Right cardiac atrium (tissue), 5 donors: ENCODE results near the gene FRMD4A. TPM values are rescaled to one million over a fixed set of nuclear protein-coding genes. Genes with fewer than 3 reads are reported as not detected.
A peak's percentile ranks its signal among the peaks of the same experiment; 100 is the strongest.

Experiments
- ATAC-seq, 2 donors: fragments of 200-7000 bp; cut with Tn5 transposase; one replicate each; pipeline versions ENCODE4 v1.8.0 to v1.9.1; 2020; ENCODE audit warnings: moderate library complexity in 2 of 2, mild to moderate bottlenecking in 1 of 2
- DNase-seq, 3 donors: peaks; one replicate each; pipeline ENCODE4 v3.0.0-alpha.2; 2020
- H3K27ac ChIP-seq: one replicate; pipeline ENCODE4 v1.5.1; 2013; ENCODE audit warnings: mild to moderate bottlenecking, low read length, control low read depth, moderate library complexity
- H3K27me3 ChIP-seq: one replicate; pipeline ENCODE4 v1.6.1; 2013; ENCODE audit not compliant: control insufficient read depth, insufficient read depth
- H3K4me1 ChIP-seq: one replicate; pipeline ENCODE4 v1.6.1; 2013; ENCODE audit warnings: low read length; ENCODE audit not compliant: control insufficient read depth, insufficient read depth
- H3K4me3 ChIP-seq: one replicate; pipeline ENCODE4 v1.5.1; 2013; ENCODE audit warnings: low read length, control low read depth
- H3K9me3 ChIP-seq: one replicate; pipeline ENCODE4 v1.6.1; 2013; ENCODE audit warnings: low read length; ENCODE audit not compliant: control insufficient read depth
- WGBS: extraction: QIAGEN DNeasy Blood & Tissue Kit; methylation state at CpG from one replicate; pipeline ENCODE4 v1.1.7; 2013; 5-methylcytosine and 5-hydroxymethylcytosine counted together
- intact Hi-C, 4 donors: fragments of 100-400 bp; cut with DNase I; formaldehyde crosslinking; loops; one replicate each; pipeline versions ENCODE4 v1.11.0 to v1.14.0; 2022 to 2023
- polyA plus RNA-seq: library from polyadenylated mRNA; stranded (reverse); fragments of 200-250 nt; gene quantifications from one replicate; pipeline ENCODE4 v1.2.3, GENCODE V29; 2013
- total RNA-seq, 4 donors: library from RNA; stranded (reverse); fragmentation: NEBNext Ultra II Directional; extraction: Animal tissue kit (Norgen Biotek cat#: 25700); gene quantifications; one replicate each; pipeline ENCODE4 v1.2.1, GENCODE V29; 2021
- donor health status: healthy with polysubstance abuse.
- donor health status: DM: no; HTN: yes; CAD: no.
- donor health status: DM: no; HTN: no; CAD: no.
- donor health status: DM: no; HTN: yes; CAD: no; lungs with severe emphysema.
- donor health status: DM: yes; HTN: yes; CAD: no.

Gene FRMD4A
- total and polyA plus RNA-seq, 5 donors, result 14.8 to 30.3 (median 25.1) TPM

DNA sequence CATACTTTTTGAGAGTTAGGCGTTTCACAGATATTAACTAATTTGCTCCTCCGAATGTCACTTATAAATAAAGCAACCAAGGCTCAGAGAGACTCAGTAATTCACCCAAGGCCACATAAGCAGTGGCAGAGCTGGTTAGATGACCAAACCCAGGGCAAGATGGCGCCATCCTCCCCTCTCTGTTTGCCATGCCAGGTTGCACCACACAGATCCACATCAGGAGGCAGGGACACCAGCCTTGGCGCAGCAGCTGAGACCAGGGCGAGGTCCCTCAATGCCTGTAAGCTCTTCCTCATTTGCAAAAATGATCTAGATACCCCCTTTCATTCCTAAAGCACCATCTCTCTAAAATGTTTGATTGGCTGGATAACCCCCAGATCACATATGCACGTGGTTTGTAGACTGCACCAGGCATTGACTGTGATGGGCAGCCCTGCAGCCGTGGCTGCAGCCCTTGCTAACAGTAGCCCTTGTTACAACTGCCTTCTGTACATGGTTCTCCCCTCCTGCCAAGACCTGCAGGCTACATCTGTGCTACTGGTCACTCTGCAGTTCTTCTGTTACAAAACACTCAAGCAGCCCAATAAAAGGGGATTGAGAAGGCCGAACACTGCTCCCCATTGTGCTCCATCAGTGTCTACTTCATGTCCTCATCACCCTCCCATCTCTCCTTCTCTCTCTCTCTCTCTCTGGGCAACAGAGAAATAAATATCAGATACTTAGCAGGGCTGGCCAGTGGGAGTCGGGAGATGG lies 445.3 kb downstream of the FRMD4A start:
- ATAC-seq, result no peak
- Histone ChIP-seq H3K27ac (no peak overlapping the region), H3K4me1 (peaks cover 27% of the 10 kb centered on the region), H3K4me3 (no peak overlapping the region), H3K27me3 (no peaks in the 10 kb centered on the region), H3K9me3 (no peaks in the 10 kb centered on the region)
- intact Hi-C loops, result loop anchor here in 1 of 4 donors (10.0 kb wide), 1 partner anchor 91 kb away; no protein-coding TSS in a partner anchor
- 92% methylated on average over 9 of the region's 9 CpGs for WGBS
- peak in 1 of 3 donors; percentile 31 for DNase-seq

DNA sequence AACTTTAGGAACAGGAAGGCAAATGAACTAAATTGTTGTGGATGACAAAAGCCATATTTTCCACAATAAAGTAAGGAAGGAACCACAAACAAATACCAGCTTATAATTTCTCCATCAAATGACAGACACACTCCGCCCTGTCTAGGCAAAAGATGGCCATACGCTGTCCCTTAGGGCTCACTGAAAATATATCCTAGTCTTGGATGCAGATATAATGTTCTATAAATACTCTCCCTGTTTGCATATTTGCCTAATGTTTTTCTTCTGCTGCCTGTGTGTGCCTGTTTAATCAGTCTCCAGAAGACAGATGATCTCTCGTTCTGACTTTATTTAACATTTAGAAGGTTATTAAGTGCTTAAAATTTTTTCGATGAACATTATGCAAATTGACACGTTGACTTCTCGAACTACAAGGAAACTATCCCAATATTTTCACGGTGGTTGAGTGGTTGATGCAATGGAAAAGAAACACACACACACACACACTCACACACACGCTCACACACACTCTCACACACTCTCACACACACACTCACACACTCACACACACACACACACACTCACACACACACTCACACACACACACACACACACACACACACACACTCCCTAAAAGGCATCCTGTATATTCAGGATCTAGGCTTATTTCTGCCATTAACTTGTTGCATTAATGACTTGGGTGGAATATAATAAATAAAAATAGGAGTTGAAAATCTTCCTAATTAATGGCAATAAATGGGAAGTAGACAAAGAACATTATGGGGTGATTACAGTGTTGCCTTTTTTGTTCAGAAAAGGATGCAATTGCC lies 446.9 kb downstream of the FRMD4A start:
- no peak for ATAC-seq
- Histone ChIP-seq H3K4me3 (no peak overlapping the region), H3K27me3 (no peaks in the 10 kb centered on the region), H3K27ac (no peak overlapping the region), H3K9me3 (no peaks in the 10 kb centered on the region), H3K4me1 (peaks cover 16% of the 10 kb centered on the region)
- WGBS, result 48% methylated on average over 8 of the region's 8 CpGs
- intact Hi-C loops, result loop anchor here in 1 of 4 donors (10.0 kb wide), 1 partner anchor 89 kb away; no protein-coding TSS in a partner anchor
- DNase-seq, result no peak

DNA sequence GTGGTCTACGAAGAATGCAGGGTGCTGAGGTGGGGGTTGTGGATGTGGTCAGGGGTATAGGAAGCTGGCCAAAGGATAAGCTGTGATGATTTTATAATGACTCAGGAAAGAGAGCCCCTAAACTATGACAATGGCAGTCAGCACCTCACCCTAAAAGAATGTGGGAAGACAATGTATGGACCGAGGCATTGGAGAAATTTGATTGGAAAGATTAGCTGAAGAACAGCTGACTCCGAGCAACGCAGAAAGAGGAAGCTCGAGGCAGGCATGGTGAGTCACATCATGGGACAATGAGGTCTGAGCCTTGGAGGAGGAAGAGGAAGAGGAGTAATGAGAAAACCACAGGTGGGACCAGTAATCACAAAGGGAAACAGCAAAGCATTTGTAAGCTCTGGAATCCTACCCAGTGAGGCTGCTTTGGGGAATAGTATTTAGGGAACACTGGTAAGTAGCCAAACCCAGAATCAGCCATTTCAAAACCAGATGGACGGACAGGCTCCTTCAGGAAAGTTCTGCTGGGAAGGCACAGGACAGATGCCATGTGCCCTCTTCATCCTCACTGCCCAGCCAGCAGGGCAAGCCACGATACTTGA lies 448.5 kb downstream of the FRMD4A start:
- H3K9me3 ChIP-seq, result no peaks in the 10 kb centered on the region
- H3K4me1 ChIP-seq, result peaks cover 19% of the 10 kb centered on the region
- intact Hi-C loops, result loop anchor here in 1 of 4 donors (10.0 kb wide), 1 partner anchor 87 kb away; no protein-coding TSS in a partner anchor
- DNase-seq (no peak), ATAC-seq (peak in 1 of 2 donors; percentile 67)
- no peak overlapping the region for H3K4me3 ChIP-seq
- H3K27me3 ChIP-seq, result no peaks in the 10 kb centered on the region
- H3K27ac ChIP-seq, result peak overlapping the region; percentile 87
- 45% methylated on average over 7 of the region's 7 CpGs for WGBS

DNA sequence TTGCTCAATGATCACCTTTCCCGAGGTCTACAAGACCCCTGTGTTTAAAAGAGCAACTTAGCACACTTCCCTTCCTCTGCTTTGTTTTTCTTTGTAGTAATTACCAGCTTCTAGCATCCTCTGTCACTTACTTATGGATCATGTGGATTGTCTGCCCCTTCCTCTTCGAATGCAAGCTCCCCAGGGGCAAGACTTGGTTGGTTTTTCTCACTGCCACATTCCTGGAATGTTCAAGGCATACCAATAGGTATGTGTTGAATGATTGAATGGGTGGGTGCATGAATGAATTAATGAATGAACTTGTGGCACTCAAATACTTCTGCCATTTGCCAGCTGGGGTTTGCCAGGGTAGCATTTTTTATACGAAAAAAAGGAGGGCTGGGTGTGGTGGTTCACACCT lies 450.0 kb downstream of the FRMD4A start:
- H3K4me1 ChIP-seq, result peaks cover 21% of the 10 kb centered on the region
- 86% methylated on average over 3 of the region's 3 CpGs for WGBS
- no peak overlapping the region for H3K27ac ChIP-seq
- H3K27me3 ChIP-seq, result no peaks in the 10 kb centered on the region
- intact Hi-C loops, result loop anchor here in 1 of 4 donors (10.0 kb wide), 1 partner anchor 86 kb away; no protein-coding TSS in a partner anchor
- no peaks in the 10 kb centered on the region for H3K9me3 ChIP-seq
- DNase-seq (no peak), ATAC-seq (no peak)
- H3K4me3 ChIP-seq, result no peak overlapping the region

DNA sequence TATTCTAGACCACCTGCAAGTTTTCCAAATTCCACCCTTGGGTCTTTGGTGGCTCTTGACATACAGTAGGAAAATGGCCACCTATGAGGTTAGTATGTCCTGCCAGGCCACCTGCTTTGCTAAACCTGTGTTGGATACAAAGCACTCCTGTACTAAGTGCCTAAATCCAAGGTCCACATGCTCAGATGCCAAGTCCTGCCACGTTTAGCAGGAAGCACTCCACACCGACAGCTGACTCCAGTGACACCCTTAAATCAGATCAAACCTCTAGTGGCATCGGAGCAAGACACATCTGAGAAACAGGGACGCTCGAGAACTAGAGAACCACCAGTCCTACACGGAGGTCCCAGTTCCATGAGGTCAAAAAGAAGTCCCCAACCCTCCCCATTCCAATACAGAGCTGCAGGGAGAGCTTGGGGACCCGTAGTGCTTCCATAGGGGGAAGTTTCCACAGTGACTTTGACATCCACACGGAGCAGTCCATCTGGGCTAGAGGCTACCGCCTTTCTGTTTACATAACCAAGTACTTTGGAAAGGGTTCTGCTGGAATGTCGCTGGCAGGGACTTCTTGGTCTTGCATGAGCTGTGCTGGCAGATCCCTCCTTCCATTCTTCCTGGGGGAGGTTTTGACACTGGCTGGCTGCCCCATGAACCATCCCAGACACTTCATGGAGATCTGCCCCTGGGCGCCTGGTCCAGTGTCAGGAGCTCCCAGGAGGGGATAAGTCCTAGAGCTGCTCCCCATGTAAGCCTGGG lies 453.4 kb downstream of the FRMD4A start:
- Histone ChIP-seq H3K4me3 (no peak overlapping the region), H3K27ac (peak overlapping the region; percentile 99), H3K27me3 (no peaks in the 10 kb centered on the region), H3K9me3 (no peaks in the 10 kb centered on the region), H3K4me1 (peaks cover 17% of the 10 kb centered on the region)
- WGBS, result 39% methylated on average over 11 of the region's 11 CpGs
- intact Hi-C loops, result no loop called here
- peak; percentile 85 to 95 (median 90) for DNase-seq
- ATAC-seq, result peak; percentile 84 to 90

DNA sequence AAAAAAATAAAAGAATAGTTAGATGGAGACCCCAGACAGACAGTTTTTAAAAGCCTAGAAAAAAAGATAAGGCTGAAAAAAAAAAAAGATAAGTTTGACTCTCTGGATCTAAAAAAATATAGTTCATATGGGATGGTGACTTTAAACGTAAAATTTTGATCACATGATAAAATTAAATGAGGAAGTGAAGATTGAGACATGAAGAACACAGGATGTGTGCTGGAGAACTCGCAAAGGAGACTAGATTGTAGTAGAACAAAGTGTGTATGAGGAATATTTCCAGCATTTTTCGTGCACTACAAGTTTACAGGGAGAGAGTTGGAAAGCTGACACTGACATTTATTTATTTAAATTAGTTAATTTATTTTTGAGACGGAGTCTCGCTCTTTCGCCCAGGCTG lies 457.5 kb downstream of the FRMD4A start:
- DNase-seq, result no peak
- H3K4me3 ChIP-seq, result no peak overlapping the region
- 63% methylated on average over 6 of the region's 6 CpGs for WGBS
- no peak overlapping the region for H3K27ac ChIP-seq
- no peak for ATAC-seq
- H3K27me3 ChIP-seq, result no peaks in the 10 kb centered on the region
- intact Hi-C loops, result no loop called here
- H3K9me3 ChIP-seq, result no peaks in the 10 kb centered on the region
- H3K4me1 ChIP-seq, result peaks cover 9% of the 10 kb centered on the region

- ATAC-seq (no peak), DNase-seq (no peak)
- Histone ChIP-seq H3K9me3 (no peaks in the 10 kb centered on the region), H3K27ac (no peak overlapping the region), H3K27me3 (no peaks in the 10 kb centered on the region), H3K4me1 (peaks cover 6% of the 10 kb centered on the region), H3K4me3 (no peak overlapping the region)
- intact Hi-C loops, result no loop called here
- WGBS, result 81% methylated on average over 9 of the region's 9 CpGs
Measured at GRCh38 chr10:13872411-13872810, 458.3 kb downstream of the FRMD4A start.

DNA sequence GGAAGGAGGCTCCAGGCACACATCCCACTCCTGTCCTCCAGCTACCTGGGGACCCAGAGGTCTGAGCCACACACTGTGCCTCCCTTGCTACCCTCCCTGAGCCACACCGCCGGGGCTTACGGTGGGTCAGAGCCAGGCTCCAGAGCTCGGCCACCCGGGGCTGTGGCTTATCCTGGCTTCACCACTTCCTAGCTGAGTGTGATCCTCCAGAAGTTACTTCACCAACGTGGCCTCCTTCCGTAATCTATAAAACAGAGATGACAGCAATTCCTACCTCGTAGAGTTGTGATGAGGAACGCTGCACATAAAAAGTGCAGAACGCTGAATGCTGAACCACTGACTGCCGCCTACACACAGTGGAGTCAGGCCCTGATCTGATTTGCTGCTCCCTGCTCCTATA lies 458.9 kb downstream of the FRMD4A start:
- WGBS, result 84% methylated on average over 11 of the region's 11 CpGs
- Histone ChIP-seq H3K27me3 (no peaks in the 10 kb centered on the region), H3K4me1 (peaks cover 4% of the 10 kb centered on the region), H3K27ac (no peak overlapping the region), H3K4me3 (no peak overlapping the region), H3K9me3 (no peaks in the 10 kb centered on the region)
- DNase-seq (no peak), ATAC-seq (peak; percentile 34 to 36)
- intact Hi-C loops, result no loop called here

DNA sequence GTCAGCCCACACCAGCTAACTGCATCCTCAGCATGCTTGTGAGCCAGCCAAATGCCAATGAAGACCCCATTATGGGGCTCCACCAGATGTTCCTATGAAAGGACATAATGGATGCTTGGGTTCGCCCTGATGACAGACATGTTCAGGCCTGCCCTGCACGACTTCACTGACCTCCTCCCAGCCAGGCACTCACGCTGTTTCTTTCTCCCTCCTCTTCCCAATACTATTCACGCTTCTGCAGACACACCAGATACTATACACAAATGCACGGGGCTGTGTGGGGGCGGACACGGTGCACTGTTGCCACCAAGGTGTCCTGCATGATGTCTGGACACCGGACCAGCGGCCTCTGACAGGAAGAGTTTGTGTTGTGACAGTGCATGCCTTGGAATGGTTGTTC lies 459.7 kb downstream of the FRMD4A start:
- H3K27me3 ChIP-seq, result no peaks in the 10 kb centered on the region
- no peaks in the 10 kb centered on the region for H3K9me3 ChIP-seq
- intact Hi-C loops, result no loop called here
- no peak for DNase-seq
- no peak for ATAC-seq
- no peak overlapping the region for H3K27ac ChIP-seq
- H3K4me1 ChIP-seq, result peaks cover 4% of the 10 kb centered on the region
- 80% methylated on average over 9 of the region's 9 CpGs for WGBS
- no peak overlapping the region for H3K4me3 ChIP-seq

DNA sequence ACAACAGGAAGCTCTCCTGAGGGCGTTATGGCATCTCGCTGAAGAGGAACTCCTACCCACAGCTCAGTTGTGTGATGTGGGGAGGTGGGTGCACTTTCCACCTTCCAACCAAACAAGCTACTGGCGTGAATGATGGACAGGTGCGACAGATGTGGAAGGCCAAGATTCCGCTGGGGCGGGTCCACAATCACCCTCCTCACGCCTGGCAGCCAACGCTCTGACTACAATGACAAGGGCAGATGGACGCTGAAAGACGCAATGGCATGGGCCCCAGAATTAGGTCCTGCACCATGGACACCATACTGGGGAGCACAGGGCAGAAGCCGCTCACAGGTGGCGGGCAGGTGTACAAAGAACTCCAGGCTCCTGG lies 461.4 kb downstream of the FRMD4A start:
- WGBS, result 96% methylated on average over 12 of the region's 12 CpGs
- H3K27ac ChIP-seq, result no peak overlapping the region
- H3K9me3 ChIP-seq, result no peaks in the 10 kb centered on the region
- H3K4me3 ChIP-seq, result no peak overlapping the region
- no peaks in the 10 kb centered on the region for H3K27me3 ChIP-seq
- ATAC-seq (no peak), DNase-seq (no peak)
- H3K4me1 ChIP-seq, result no peaks in the 10 kb centered on the region
- intact Hi-C loops, result no loop called here
